Ishikawa (cell line): ENCODE data around the gene BCL6.

Experiments
- CEBPB ChIP-seq: IDR thresholded peaks from 2 replicates; pipeline ENCODE4 v1.6.1; 2012
- EGR1 ChIP-seq: IDR thresholded peaks from 2 replicates; pipeline ENCODE4 v1.6.1; 2012
- TF ChIP-seq, protein P1 (sequence below): IDR thresholded peaks from 2 replicates; pipeline ENCODE4 v1.6.1; 2012

- TF ChIP-seq EGR1 (no peak), CEBPB (no peak)
- TF ChIP-seq, protein P1, sequence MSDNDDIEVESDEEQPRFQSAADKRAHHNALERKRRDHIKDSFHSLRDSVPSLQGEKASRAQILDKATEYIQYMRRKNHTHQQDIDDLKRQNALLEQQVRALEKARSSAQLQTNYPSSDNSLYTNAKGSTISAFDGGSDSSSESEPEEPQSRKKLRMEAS: no peak
Observed at GRCh38 chr3:187713504-187713903, 31.8 kb downstream of the BCL6 start.
